CD14-positive monocyte (primary cell): ENCODE results near the gene MYL10. TPM values are rescaled to one million over a fixed set of nuclear protein-coding genes. Genes with fewer than 3 reads are reported as not detected.

Experiments
- DNase-seq, 3 donors: peaks; one replicate each; pipeline ENCODE4 v3.0.0-alpha.2; 2011 to 2022
- H2AFZ ChIP-seq: 2 replicates; pipeline ENCODE4 v1.6.0; 2012; ENCODE audit warnings: mild to moderate bottlenecking, low read depth, low read length, inconsistent platforms; ENCODE audit not compliant: insufficient read depth, poor library complexity, severe bottlenecking
- H3K27ac ChIP-seq, 2 donors: 1 replicate in 1 of 2; 2 replicates in 1 of 2; pipeline ENCODE4 v1.5.1; 2012 to 2013; ENCODE audit warnings: low read length in 2 of 2, control low read depth in 1 of 2, inconsistent platforms in 1 of 2, low read depth in 1 of 2, mild to moderate bottlenecking in 1 of 2
- H3K27me3 ChIP-seq, 2 donors: one replicate each; pipeline versions ENCODE4 v1.6.0 to v1.6.1; 2011 to 2013; ENCODE audit warnings: low read length in 2 of 2; ENCODE audit not compliant: control insufficient read depth in 2 of 2, insufficient read depth in 2 of 2
- H3K36me3 ChIP-seq, 2 donors: replicated peaks in 1 of 2; 1 replicate in 1 of 2; 2 replicates in 1 of 2; pipeline versions ENCODE4 v1.5.1 to v1.6.1; 2012 to 2013; ENCODE audit warnings: low read length in 2 of 2, control low read depth in 1 of 2, inconsistent platforms in 1 of 2, mild to moderate bottlenecking in 1 of 2; ENCODE audit not compliant: insufficient read depth in 2 of 2, control insufficient read depth in 1 of 2
- H3K4me1 ChIP-seq, 2 donors: 1 replicate in 1 of 2; 2 replicates in 1 of 2; pipeline versions ENCODE4 v1.5.1 to v1.6.1; 2012 to 2013; ENCODE audit warnings: low read length in 2 of 2, control low read depth in 1 of 2, inconsistent platforms in 1 of 2, mild to moderate bottlenecking in 1 of 2, moderate library complexity in 1 of 2; ENCODE audit not compliant: insufficient read depth in 2 of 2, control insufficient read depth in 1 of 2
- H3K4me2 ChIP-seq: replicated peaks from 2 replicates; pipeline ENCODE3; 2012; ENCODE audit warnings: low read length, moderate library complexity, mild to moderate bottlenecking; ENCODE audit not compliant: poor library complexity, severe bottlenecking; ENCODE audit errors: extremely low read depth
- H3K4me3 ChIP-seq, 3 experiments: fragments of 200-600 bp in 1 of 3; sonication (generic) in 1 of 3; replicated peaks in 1 of 3; 1 replicate in 2 of 3; 2 replicates in 1 of 3; pipeline ENCODE4 v1.5.1; 2011 to 2013; ENCODE audit warnings: low read length in 3 of 3, mild to moderate bottlenecking in 3 of 3, control low read depth in 2 of 3, low read depth in 2 of 3, inconsistent platforms in 1 of 3, moderate library complexity in 1 of 3
- H3K79me2 ChIP-seq: 2 replicates; pipeline ENCODE4 v1.6.0; 2012; ENCODE audit warnings: mild to moderate bottlenecking, control low read depth, inconsistent platforms, low read length, moderate library complexity; ENCODE audit not compliant: insufficient read depth
- H3K9ac ChIP-seq: 2 replicates; pipeline ENCODE4 v1.6.0; 2017; ENCODE audit warnings: low read length, mild to moderate bottlenecking; ENCODE audit not compliant: insufficient read depth, poor library complexity, severe bottlenecking
- H3K9me3 ChIP-seq, 2 donors: replicated peaks in 1 of 2; 1 replicate in 1 of 2; 2 replicates in 1 of 2; pipeline versions ENCODE4 v1.5.1 to v1.6.1; 2012 to 2013; ENCODE audit warnings: low read length in 2 of 2, control low read depth in 1 of 2; ENCODE audit not compliant: control insufficient read depth in 1 of 2, insufficient read depth in 1 of 2
- H4K20me1 ChIP-seq: 2 replicates; pipeline ENCODE4 v1.6.0; 2012; ENCODE audit warnings: mild to moderate bottlenecking, low read length, control low read depth, moderate library complexity; ENCODE audit not compliant: insufficient read depth
- H3K27ac Mint-ChIP-seq, 7 donors: one replicate each; pipeline ENCODE4 v1.8.0; 2020; ENCODE audit warnings: mild to moderate bottlenecking in 7 of 7, mixed read lengths in 7 of 7, moderate library complexity in 6 of 7, inconsistent platforms in 2 of 7
- H3K27me3 Mint-ChIP-seq, 3 donors: one replicate each; pipeline ENCODE4 v1.8.0; 2021 to 2022; ENCODE audit warnings: low read depth in 3 of 3, mild to moderate bottlenecking in 3 of 3, mixed read lengths in 3 of 3, moderate library complexity in 3 of 3, inconsistent platforms in 1 of 3
- H3K36me3 Mint-ChIP-seq, 2 donors: one replicate each; pipeline ENCODE4 v1.8.0; 2020; ENCODE audit warnings: mixed read lengths in 2 of 2, inconsistent platforms in 1 of 2, mild to moderate bottlenecking in 1 of 2
- H3K4me1 Mint-ChIP-seq: one replicate; pipeline ENCODE4 v1.8.0; 2020; ENCODE audit warnings: mild to moderate bottlenecking, mixed read lengths
- H3K4me3 Mint-ChIP-seq, 2 donors: one replicate each; pipeline ENCODE4 v1.8.0; 2020; ENCODE audit warnings: mild to moderate bottlenecking in 2 of 2, mixed read lengths in 2 of 2, moderate library complexity in 1 of 2
- H3K9me3 Mint-ChIP-seq, 7 donors: one replicate each; pipeline ENCODE4 v1.8.0; 2020 to 2022; ENCODE audit warnings: mixed read lengths in 7 of 7, mild to moderate bottlenecking in 6 of 7, moderate library complexity in 6 of 7, inconsistent platforms in 2 of 7
- CTCF ChIP-seq: fragments of 200-600 bp; IDR thresholded peaks from one replicate; pipeline ENCODE4 v1.8.0; 2022; ENCODE audit warnings: antibody characterized with exemption, mild to moderate bottlenecking
- WGBS: methylation state at CpG from one replicate; pipeline ENCODE4 v1.1.5; 2013; ENCODE audit warnings: missing lambda C conversion rate; ENCODE audit not compliant: insufficient coverage; 5-methylcytosine and 5-hydroxymethylcytosine counted together
- intact Hi-C, 2 donors: fragments of 100-400 bp; cut with micrococcal nuclease; formaldehyde crosslinking; loops; one replicate each; pipeline versions ENCODE4 v1.15.0 to v1.15.1; 2023
- polyA plus RNA-seq, 3 donors: library from polyadenylated mRNA; depleted of rRNA in 1 of 3; unstranded in 2 of 3; stranded (reverse) in 1 of 3; fragments of 300-500 nt in 2 of 3; fragments of >200 nt in 1 of 3; fragmentation: Illumina TruSeq in 2 of 3; gene quantifications; 1 replicate in 2 of 3; 2 replicates in 1 of 3; pipeline ENCODE4 v1.2.3, GENCODE V29; 2012 to 2021

The MYL10 gene
- polyA plus RNA-seq, 3 donors = not detected

DNA sequence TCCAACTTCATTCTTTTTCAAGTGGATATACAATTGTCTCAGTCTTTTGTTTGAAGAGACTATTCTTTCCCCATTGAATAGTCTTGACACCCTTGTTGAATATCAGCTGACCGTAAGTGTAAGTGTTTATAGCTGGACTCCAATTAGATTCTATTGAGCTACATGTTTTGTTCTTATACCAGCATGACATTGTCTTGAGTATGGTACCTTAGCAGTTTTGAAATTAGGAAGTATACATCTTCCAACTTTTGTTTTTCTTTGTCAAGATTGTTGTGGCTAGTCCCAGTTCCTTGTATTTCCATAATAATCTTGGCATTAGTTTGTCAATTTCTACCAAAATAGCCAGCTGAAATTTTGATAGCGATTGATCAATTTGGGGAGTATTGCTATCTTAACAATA lies 56.9 kb downstream of the MYL10 start:
- no peak overlapping the region for H3K4me3 ChIP-seq
- H3K9ac ChIP-seq = no peak overlapping the region
- H3K4me1 ChIP-seq = no peaks in the 10 kb centered on the region
- H3K36me3 ChIP-seq = no peaks in the 10 kb centered on the region
- peaks cover 10% of the 10 kb centered on the region in 2 donors for H3K9me3 ChIP-seq
- no peaks in the 10 kb centered on the region for H3K27me3 ChIP-seq
- no peaks in the 10 kb centered on the region for H3K79me2 ChIP-seq
- TF ChIP-seq CTCF = no peak
- no peaks in the 10 kb centered on the region for H4K20me1 ChIP-seq
- no peak for DNase-seq
- no peak overlapping the region for H3K4me2 ChIP-seq
- no peak overlapping the region for H3K27ac ChIP-seq
- H3K4me1 Mint-ChIP-seq = peaks cover 11% of the 10 kb centered on the region
- no peaks in the 10 kb centered on the region for H3K36me3 Mint-ChIP-seq
- H3K27ac Mint-ChIP-seq = no peak overlapping the region
- H3K9me3 Mint-ChIP-seq = peaks cover 14 to 35% (median 24%) of the 10 kb centered on the region in 7 donors
- no peaks in the 10 kb centered on the region for H3K27me3 Mint-ChIP-seq
- intact Hi-C loops = no loop called here
- no peak overlapping the region for H2AFZ ChIP-seq
- no CpG with 5 or more reads among the region's 2 CpGs for WGBS
- no peak overlapping the region for H3K4me3 Mint-ChIP-seq

GRCh38 chr7:101567230-101567629 lies 61.9 kb downstream of the MYL10 start:
- 100% methylated on average over 1 of the region's 7 CpGs for whole genome bisulfite sequencing
- Histone ChIP-seq H3K27me3 (no peaks in the 10 kb centered on the region), H3K4me2 (no peak overlapping the region), H3K9me3 (no peaks in the 10 kb centered on the region), H4K20me1 (no peaks in the 10 kb centered on the region), H3K9ac (no peak overlapping the region), H3K4me3 (no peak overlapping the region), H3K4me1 (no peaks in the 10 kb centered on the region), H3K36me3 (no peaks in the 10 kb centered on the region), H3K27ac (no peak overlapping the region), H3K79me2 (no peaks in the 10 kb centered on the region), H2AFZ (no peak overlapping the region)
- Mint-ChIP-seq H3K9me3 (peaks cover 2 to 15% (median 6%) of the 10 kb centered on the region in 7 donors), H3K27me3 (peaks cover 0 to 6% (median 6%) of the 10 kb centered on the region in 3 donors), H3K4me1 (peaks cover 2% of the 10 kb centered on the region), H3K4me3 (no peak overlapping the region), H3K36me3 (no peaks in the 10 kb centered on the region), H3K27ac (no peak overlapping the region)
- intact Hi-C loops = no loop called here
- TF ChIP-seq CTCF = no peak
- DNase-seq = no peak
